A673 (cell line): Measurements from ENCODE around the gene RNF157. TPM values are rescaled to one million over a fixed set of nuclear protein-coding genes. Genes with fewer than 3 reads are reported as not detected.

ENCODE experiments used
- BruUV-seq: library from RNA; stranded (reverse); fragments of 400-500 nt; replicated peaks from 2 replicates; lab custom pipeline; 2021; lab: Mats Ljungman, UMichigan
- CTCF ChIA-PET: fragments of 300-600 bp; sonication (Branson Sonifier 250); formaldehyde crosslinking; loops from one replicate; lab custom pipeline; 2022; ENCODE audit warnings: antibody characterized with exemption; lab: Charles Lee
- POLR2A ChIA-PET: fragments of 300-600 bp; sonication (Branson Sonifier 250); formaldehyde crosslinking; loops from one replicate; lab custom pipeline; 2022; ENCODE audit warnings: antibody characterized with exemption; ENCODE audit not compliant: low non-redundant PET; lab: Charles Lee
- DNase-seq: peaks from one replicate; pipeline ENCODE4 v3.0.0-alpha.2; 2015; ENCODE audit warnings: low spot score
- H3K27ac ChIP-seq: fragments of 200-600 bp; sonication (generic); 2 replicates; pipeline ENCODE4 v1.5.1; 2016; ENCODE audit warnings: mixed run types, low read depth, mild to moderate bottlenecking, mixed read lengths, antibody characterized with exemption, low read length; ENCODE audit not compliant: poor library complexity, severe bottlenecking
- H3K27me3 ChIP-seq: fragments of 200-600 bp; sonication (generic); replicated peaks from 2 replicates; pipeline ENCODE4 v1.6.1; 2017; ENCODE audit warnings: mixed run types, low read depth, mild to moderate bottlenecking, mixed read lengths, antibody characterized with exemption, low read length; ENCODE audit not compliant: insufficient read depth, poor library complexity
- H3K36me3 ChIP-seq: fragments of 200-600 bp; sonication (generic); 2 replicates; pipeline ENCODE4 v1.6.1; 2016; ENCODE audit warnings: mixed run types, mild to moderate bottlenecking, mixed read lengths, antibody characterized with exemption, low read length; ENCODE audit not compliant: insufficient read depth, poor library complexity, severe bottlenecking
- H3K4me1 ChIP-seq: fragments of 200-600 bp; sonication (generic); 2 replicates; pipeline ENCODE4 v1.6.1; 2017; ENCODE audit warnings: mixed run types, mild to moderate bottlenecking, mixed read lengths, antibody characterized with exemption, low read length; ENCODE audit not compliant: insufficient read depth, poor library complexity, severe bottlenecking
- H3K4me3 ChIP-seq: fragments of 200-600 bp; sonication (generic); 2 replicates; pipeline ENCODE4 v1.5.1; 2016; ENCODE audit warnings: low read depth, mixed run types, mild to moderate bottlenecking, mixed read lengths, low read length; ENCODE audit not compliant: poor library complexity, severe bottlenecking
- H3K9me3 ChIP-seq: fragments of 200-600 bp; sonication (generic); 2 replicates; pipeline ENCODE4 v1.6.1; 2016; ENCODE audit warnings: mixed run types, low read depth, mild to moderate bottlenecking, mixed read lengths, antibody characterized with exemption, low read length; ENCODE audit not compliant: poor library complexity, severe bottlenecking
- EZH2 ChIP-seq: fragments of 200-600 bp; sonication (generic); IDR thresholded peaks from 2 replicates; pipeline ENCODE4 v1.6.1; 2017; ENCODE audit warnings: borderline replicate concordance, low read depth, mild to moderate bottlenecking, mixed read lengths, antibody characterized with exemption, low read length; ENCODE audit not compliant: poor library complexity, severe bottlenecking
- intact Hi-C: fragments of 100-400 bp; cut with micrococcal nuclease; formaldehyde crosslinking; loops from one replicate; pipeline ENCODE4 v1.10.0; 2022; ENCODE audit not compliant: unreplicated experiment
- total RNA-seq: library from RNA; stranded (reverse); gene quantifications from 2 replicates; pipeline ENCODE4 v1.2.3, GENCODE V29; 2021
- TF ChIP-seq, protein P1 (sequence below): fragments of 300-800, 200-600 bp; sonication (generic); conservative IDR thresholded peaks from 2 replicates; pipeline ENCODE4 v1.5.1; 2017; ENCODE audit warnings: low read depth, mild to moderate bottlenecking, antibody characterized with exemption, low read length, moderate library complexity, mixed read lengths

The RNF157 gene
- total RNA-seq, 1 experiment from 2014 or later: 0.56 TPM

- no TSS peak for BruUV-seq
- H3K4me3 ChIP-seq: peak overlapping the region; percentile 28
- ChIA-PET CTCF (interaction anchor here (0.6 kb wide), 1 partner anchor 269 kb away, joined by 10 read pairs; no protein-coding TSS in a partner anchor), POLR2A (no interaction called here)
- DNase-seq: no peak
- H3K27me3 ChIP-seq: peaks cover 64% of the 10 kb centered on the region
- H3K27ac ChIP-seq: no peak overlapping the region
- no peaks in the 10 kb centered on the region for H3K36me3 ChIP-seq
- intact Hi-C loops: no loop called here
- TF ChIP-seq, protein P1, sequence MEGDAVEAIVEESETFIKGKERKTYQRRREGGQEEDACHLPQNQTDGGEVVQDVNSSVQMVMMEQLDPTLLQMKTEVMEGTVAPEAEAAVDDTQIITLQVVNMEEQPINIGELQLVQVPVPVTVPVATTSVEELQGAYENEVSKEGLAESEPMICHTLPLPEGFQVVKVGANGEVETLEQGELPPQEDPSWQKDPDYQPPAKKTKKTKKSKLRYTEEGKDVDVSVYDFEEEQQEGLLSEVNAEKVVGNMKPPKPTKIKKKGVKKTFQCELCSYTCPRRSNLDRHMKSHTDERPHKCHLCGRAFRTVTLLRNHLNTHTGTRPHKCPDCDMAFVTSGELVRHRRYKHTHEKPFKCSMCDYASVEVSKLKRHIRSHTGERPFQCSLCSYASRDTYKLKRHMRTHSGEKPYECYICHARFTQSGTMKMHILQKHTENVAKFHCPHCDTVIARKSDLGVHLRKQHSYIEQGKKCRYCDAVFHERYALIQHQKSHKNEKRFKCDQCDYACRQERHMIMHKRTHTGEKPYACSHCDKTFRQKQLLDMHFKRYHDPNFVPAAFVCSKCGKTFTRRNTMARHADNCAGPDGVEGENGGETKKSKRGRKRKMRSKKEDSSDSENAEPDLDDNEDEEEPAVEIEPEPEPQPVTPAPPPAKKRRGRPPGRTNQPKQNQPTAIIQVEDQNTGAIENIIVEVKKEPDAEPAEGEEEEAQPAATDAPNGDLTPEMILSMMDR: no peak
- peak; percentile 80 for TF ChIP-seq EZH2
- H3K9me3 ChIP-seq: no peaks in the 10 kb centered on the region
- H3K4me1 ChIP-seq: peaks cover 4% of the 10 kb centered on the region
Measured at GRCh38 chr17:76239538-76240274, 587 bp downstream of the RNF157 start.

- H3K4me1 ChIP-seq: peaks cover 4% of the 10 kb centered on the region
- no peak for DNase-seq
- no peak overlapping the region for H3K27ac ChIP-seq
- H3K4me3 ChIP-seq: no peak overlapping the region
- BruUV-seq: no TSS peak
- CTCF ChIA-PET: interaction anchor here (0.6 kb wide), 2 partner anchors 49 to 268 kb away, joined by 3 to 10 read pairs; no protein-coding TSS in a partner anchor
- intact Hi-C loops: no loop called here
- H3K27me3 ChIP-seq: peaks cover 60% of the 10 kb centered on the region
- TF ChIP-seq, protein P1: no peak
- POLR2A ChIA-PET: interaction anchor here (1.3 kb wide), 1 partner anchor 25 kb away, joined by 5 read pairs; no protein-coding TSS in a partner anchor
- no peaks in the 10 kb centered on the region for H3K9me3 ChIP-seq
- no peaks in the 10 kb centered on the region for H3K36me3 ChIP-seq
Measured at GRCh38 chr17:76238847-76239537, 1.3 kb downstream of the RNF157 start.

- H3K9me3 ChIP-seq: no peaks in the 10 kb centered on the region
- no TSS peak for BruUV-seq
- H3K4me1 ChIP-seq: peaks cover 4% of the 10 kb centered on the region
- CTCF ChIA-PET: interaction anchor here (0.6 kb wide), 1 partner anchor 1127 kb away, joined by 4 read pairs; no protein-coding TSS in a partner anchor
- peaks cover 54% of the 10 kb centered on the region for H3K27me3 ChIP-seq
- no peak overlapping the region for H3K27ac ChIP-seq
- no peaks in the 10 kb centered on the region for H3K36me3 ChIP-seq
- intact Hi-C loops: no loop called here
- H3K4me3 ChIP-seq: no peak overlapping the region
- no peak for TF ChIP-seq EZH2
- POLR2A ChIA-PET: interaction anchor here (1.3 kb wide), 1 partner anchor 27 kb away, joined by 5 read pairs; no protein-coding TSS in a partner anchor
- DNase-seq: no peak
Measured at GRCh38 chr17:76237859-76238313, 2.4 kb downstream of the RNF157 start.
